Measurements from ENCODE around the gene CSF1R. TPM values are rescaled to one million over a fixed set of nuclear protein-coding genes. Genes with fewer than 3 reads are reported as not detected.

Gene CSF1R
- polyA plus RNA-seq, 4 donors: 4.1 to 31.1 (median 6.1) TPM

DNA sequence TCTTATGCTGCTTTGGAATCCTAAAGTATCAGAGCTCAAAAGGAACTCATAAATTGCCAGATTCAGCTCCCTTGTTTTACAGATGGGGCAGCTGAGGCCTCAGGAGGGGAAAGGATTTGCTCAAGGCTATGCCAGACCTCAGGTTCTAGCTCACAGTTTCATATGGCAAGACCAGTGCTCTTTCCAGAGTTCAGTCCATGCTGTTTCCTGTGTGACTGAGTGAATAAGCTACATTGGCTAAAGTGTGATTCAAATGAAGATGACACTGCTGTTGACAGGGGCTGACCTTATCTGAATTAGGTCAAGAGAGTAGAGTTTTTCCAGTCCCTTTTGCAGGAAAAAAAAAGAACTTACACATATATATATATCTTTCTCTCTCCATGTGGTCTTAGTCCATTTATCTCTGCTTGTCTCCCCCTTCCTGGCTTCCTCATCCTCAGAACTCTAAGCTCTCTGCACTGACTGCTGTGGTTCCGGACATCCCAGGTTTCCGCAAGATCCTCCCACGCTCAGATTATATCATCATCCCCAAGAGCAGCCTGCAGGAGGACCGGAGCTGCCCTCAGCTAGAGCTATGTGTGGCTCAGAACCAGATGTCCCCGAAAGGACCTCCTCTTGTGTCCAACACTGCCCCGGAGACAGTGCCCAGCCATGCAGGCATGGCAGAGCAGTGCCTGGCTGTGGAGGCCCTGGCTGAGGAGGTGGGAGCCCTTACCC lies 76.5 kb downstream of the CSF1R start:
- Histone ChIP-seq H3K27ac (ENCODE audit: low read depth in 1 of 3, low read length in 2 of 3) (no peak overlapping the region), H3K27me3 (ENCODE audit: control insufficient read depth in 3 of 3, insufficient read depth in 3 of 3, low read length in 3 of 3) (no peaks in the 10 kb centered on the region), H3K9me3 (ENCODE audit: control insufficient read depth in 2 of 2, insufficient read depth in 1 of 2, low read depth in 1 of 2, low read length in 1 of 2) (no peaks in the 10 kb centered on the region), H3K4me1 (ENCODE audit: control insufficient read depth in 3 of 3, insufficient read depth in 2 of 3, low read depth in 1 of 3, low read length in 2 of 3) (no peaks in the 10 kb centered on the region), H3K36me3 (ENCODE audit: control insufficient read depth in 3 of 3, insufficient read depth in 2 of 3, low read depth in 1 of 3, low read length in 3 of 3) (peaks cover 11 to 43% (median 15%) of the 10 kb centered on the region in 3 donors), H3K4me3 (ENCODE audit: low read depth in 1 of 3, low read length in 3 of 3) (no peak overlapping the region)
- 95 to 99% (median 96%) methylated on average over 6 of the region's 6 CpGs for WGBS, 3 donors
- DNase-seq (no peak), FAIRE-seq (no peak)

DNA sequence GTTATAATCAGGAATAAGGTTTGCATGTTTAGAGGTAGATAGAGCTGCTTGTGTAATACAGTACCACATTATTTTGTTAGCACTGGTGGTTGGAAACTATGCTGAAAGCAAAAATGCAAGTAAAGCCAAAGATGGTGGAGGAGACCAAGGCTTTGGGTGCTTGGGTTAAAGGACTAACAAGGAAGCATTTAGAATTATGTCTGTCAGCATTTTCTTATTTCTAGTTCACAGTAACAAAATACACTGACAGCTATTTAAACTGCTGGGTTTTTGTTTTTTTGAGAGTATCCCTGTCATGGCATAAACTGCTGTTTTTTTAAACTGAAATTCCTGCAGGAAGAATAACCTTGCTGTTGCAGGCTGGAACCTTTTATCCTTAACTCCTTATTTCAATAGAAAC lies 79.3 kb downstream of the CSF1R start:
- DNase-seq: no peak
- Histone ChIP-seq H3K9me3 (ENCODE audit: control insufficient read depth in 2 of 2, insufficient read depth in 1 of 2, low read depth in 1 of 2, low read length in 1 of 2) (no peaks in the 10 kb centered on the region), H3K27ac (ENCODE audit: low read depth in 1 of 3, low read length in 2 of 3) (no peak overlapping the region), H3K27me3 (ENCODE audit: control insufficient read depth in 3 of 3, insufficient read depth in 3 of 3, low read length in 3 of 3) (no peaks in the 10 kb centered on the region), H3K4me3 (ENCODE audit: low read depth in 1 of 3, low read length in 3 of 3) (no peak overlapping the region), H3K4me1 (ENCODE audit: control insufficient read depth in 3 of 3, insufficient read depth in 2 of 3, low read depth in 1 of 3, low read length in 2 of 3) (peaks cover 0 to 11% (median 5%) of the 10 kb centered on the region in 3 donors), H3K36me3 (ENCODE audit: control insufficient read depth in 3 of 3, insufficient read depth in 2 of 3, low read depth in 1 of 3, low read length in 3 of 3) (peaks cover 5 to 49% (median 10%) of the 10 kb centered on the region in 3 donors)
- no peak for FAIRE-seq

DNA sequence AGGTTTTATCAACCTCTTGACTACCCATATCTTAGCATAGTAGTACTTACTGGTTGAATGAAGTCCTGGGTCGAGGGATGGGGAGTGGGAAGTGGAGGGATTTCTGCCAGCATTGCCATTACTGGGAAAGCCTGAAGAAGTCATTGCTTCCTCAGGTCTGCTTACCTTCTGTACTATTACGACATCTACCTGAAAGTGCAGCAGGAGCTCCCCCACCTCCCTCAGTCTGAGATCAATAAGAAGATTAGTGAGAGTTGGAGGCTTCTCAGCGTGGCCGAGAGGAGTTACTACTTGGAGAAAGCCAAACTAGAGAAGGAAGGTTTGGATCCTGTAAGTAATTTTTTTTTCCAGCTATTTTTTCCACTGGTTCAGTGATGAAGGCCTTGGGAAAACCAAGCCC lies 80.0 kb downstream of the CSF1R start:
- no peak overlapping the region for H3K4me3 ChIP-seq (ENCODE audit: low read depth in 1 of 3, low read length in 3 of 3)
- WGBS, 3 donors: 91 to 96% (median 95%) methylated on average over 4 of the region's 4 CpGs
- no peaks in the 10 kb centered on the region for H3K9me3 ChIP-seq (ENCODE audit: control insufficient read depth in 2 of 2, insufficient read depth in 1 of 2, low read depth in 1 of 2, low read length in 1 of 2)
- peaks cover 5 to 44% (median 10%) of the 10 kb centered on the region in 3 donors for H3K36me3 ChIP-seq (ENCODE audit: control insufficient read depth in 3 of 3, insufficient read depth in 2 of 3, low read depth in 1 of 3, low read length in 3 of 3)
- H3K4me1 ChIP-seq (ENCODE audit: control insufficient read depth in 3 of 3, insufficient read depth in 2 of 3, low read depth in 1 of 3, low read length in 2 of 3): peaks cover 0 to 11% (median 6%) of the 10 kb centered on the region in 3 donors
- no peak overlapping the region for H3K27ac ChIP-seq (ENCODE audit: low read depth in 1 of 3, low read length in 2 of 3)
- no peaks in the 10 kb centered on the region for H3K27me3 ChIP-seq (ENCODE audit: control insufficient read depth in 3 of 3, insufficient read depth in 3 of 3, low read length in 3 of 3)
- FAIRE-seq (no peak), DNase-seq (no peak)

Other genes starting within 250 kb of the CSF1R start
- 1 to 10 TPM in 1 of 4 donors, under 1 TPM in 1, not detected in 2; 0.03 to 1.3 TPM for gene PDE6A, start 141.8 kb downstream of the CSF1R start, polyA plus RNA-seq
- gene SLC26A2, start 125.8 kb downstream of the CSF1R start, polyA plus RNA-seq: 100 to 1,000 TPM in 1 of 4 donors, 1 to 10 TPM in 3; 2.7 to 155 (median 5.5) TPM
- 1 to 10 TPM; 1.6 to 5.9 (median 3.0) TPM for gene TIGD6, start 85.9 kb downstream of the CSF1R start, polyA plus RNA-seq
- gene HMGXB3, start 85.8 kb downstream of the CSF1R start, polyA plus RNA-seq: 10 to 100 TPM in 3 of 4 donors, 1 to 10 TPM in 1; 8.1 to 35.1 (median 13.4) TPM
- gene PDGFRB, start 69.3 kb upstream of the CSF1R start, polyA plus RNA-seq: 10 to 100 TPM in 2 of 4 donors, 1 to 10 TPM in 1, under 1 TPM in 1; 0.45 to 31.6 (median 11.8) TPM
- 100 to 1,000 TPM; 205 to 308 (median 228) TPM for gene CDX1, start 80.2 kb upstream of the CSF1R start, polyA plus RNA-seq
- gene SLC6A7, start 103.5 kb upstream of the CSF1R start, polyA plus RNA-seq: 1 to 10 TPM in 3 of 4 donors, under 1 TPM in 1; 0.81 to 7.1 (median 2.2) TPM
- under 1 TPM in 2 of 4 donors, not detected in 2; 0.46 to 0.52 TPM for gene CAMK2A, start 203.2 kb upstream of the CSF1R start, polyA plus RNA-seq
- 1 to 10 TPM in 1 of 4 donors, under 1 TPM in 1, not detected in 2; 0.40 to 1.4 TPM for gene ARSI, start 216.4 kb upstream of the CSF1R start, polyA plus RNA-seq